Pancreas (tissue), 10 donors: ENCODE measurements around the gene GALR2. TPM values are rescaled to one million over a fixed set of nuclear protein-coding genes. Genes with fewer than 3 reads are reported as not detected.

ENCODE experiments used
- ATAC-seq, 4 donors: fragments of 200-7000 bp; cut with Tn5 transposase; one replicate each; pipeline versions ENCODE4 v1.8.0 to v1.9.1; 2020; ENCODE audit warnings: mild to moderate bottlenecking in 4 of 4, moderate library complexity in 4 of 4
- DNase-seq, 6 donors: peaks; one replicate each; pipeline ENCODE4 v3.0.0-alpha.2; 2020
- FAIRE-seq: peaks from 2 replicates; lab custom pipeline; 2012; peaks lifted over from hg19 to GRCh38; lab: Jason Lieb, UNC
- H3K27ac ChIP-seq, 4 donors: fragments of 200-600 bp; sonication (generic); 1 replicate in 3 of 4; 2 replicates in 1 of 4; pipeline versions ENCODE4 v1.5.0 to v1.8.0; 2020
- H3K27me3 ChIP-seq, 4 donors: fragments of 200-600 bp; one replicate each; pipeline ENCODE4 v1.8.0; 2021
- H3K36me3 ChIP-seq, 3 donors: fragments of 200-600 bp; sonication (generic) in 1 of 3; one replicate each; pipeline versions ENCODE4 v1.5.0 to v1.8.0; 2020 to 2021
- H3K4me1 ChIP-seq, 3 donors: fragments of 200-600 bp; one replicate each; pipeline ENCODE4 v1.8.0; 2021
- H3K4me3 ChIP-seq, 4 donors: fragments of 200-600 bp; sonication (generic) in 2 of 4; one replicate each; pipeline versions ENCODE4 v1.5.0 to v1.8.0; 2020 to 2021
- H3K9me3 ChIP-seq, 4 donors: fragments of 200-600 bp; one replicate each; pipeline ENCODE4 v1.8.0; 2021
- WGBS, 2 donors: extraction: QIAGEN DNeasy Blood & Tissue Kit; methylation state at CpG; one replicate each; pipeline ENCODE4 v1.1.7; 2013; 5-methylcytosine and 5-hydroxymethylcytosine counted together
- intact Hi-C, 3 donors: fragments of 100-400 bp; cut with DNase I; formaldehyde crosslinking; loops; one replicate each; pipeline versions ENCODE4 v1.11.1 to v1.14.2; 2022
- polyA plus RNA-seq, 2 donors: library from polyadenylated mRNA; stranded (reverse); fragments of 200-250 nt; gene quantifications; one replicate each; pipeline ENCODE4 v1.2.3, GENCODE V29; 2013
- total RNA-seq, 6 donors: library from RNA; stranded (reverse); fragmentation: NEBNext Ultra II Directional in 4 of 6; extraction: Animal tissue kit (Norgen Biotek cat#: 25700) in 4 of 6; gene quantifications; one replicate each; pipeline versions ENCODE4 v1.2.1 to v1.2.4, GENCODE V29; 2021 to 2023
- TF ChIP-seq, protein P1 (sequence below), 4 donors: fragments of 200-600 bp; sonication (generic) in 3 of 4; IDR thresholded peaks; one replicate each; pipeline versions ENCODE4 v1.5.0 to v1.8.0; 2021; ENCODE audit warnings: antibody characterized with exemption in 4 of 4
- donor health status: healthy with polysubstance abuse.
- donor health status: DM: no; HTN: no; CAD: no; lungs with moderate emphysema.
- donor health status: DM: no; HTN: no; CAD: no.
- donor health status: control.
- donor health status: control.
- donor health status: Bipolar disorder and iron deficiency.
- donor health status: DM: yes; HTN: yes; CAD: no.
- donor health status: DM: no; HTN: no; CAD: no.
- donor health status: DM: no; HTN: no; CAD: no.
- donor health status: DM: yes; HTN: yes; CAD: no.

GALR2 gene
- total and polyA plus RNA-seq, 8 donors: 0.11 to 0.19 (median 0.12) TPM; not detected in 5

DNA sequence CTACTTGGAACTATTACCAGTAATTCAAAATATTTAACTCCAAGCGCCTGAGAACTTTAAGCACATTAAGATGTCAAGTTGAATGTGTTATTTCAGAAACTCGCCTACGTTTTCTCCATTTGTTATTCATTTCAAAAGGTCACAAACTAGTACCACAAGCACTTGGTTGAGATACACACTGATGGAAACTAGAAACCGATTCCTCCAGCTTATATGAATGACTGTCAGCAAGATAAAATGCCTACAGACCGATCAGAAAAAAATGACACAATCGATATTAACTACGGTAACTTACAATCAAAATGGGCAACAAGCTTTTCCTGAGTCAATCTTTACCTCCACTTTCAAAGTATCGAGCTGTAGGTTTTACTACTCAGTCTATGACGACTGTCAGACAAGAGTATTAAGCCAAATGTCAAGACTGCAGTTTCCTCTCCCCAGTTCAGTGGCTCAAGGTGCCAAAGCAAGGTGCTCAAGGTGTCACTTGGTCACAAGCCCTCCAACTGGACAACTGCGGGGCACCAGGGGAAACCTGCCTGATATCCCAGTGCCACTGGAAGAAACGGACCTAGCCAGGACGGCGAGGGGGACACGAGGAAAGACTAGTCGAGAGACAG is 2.9 kb upstream of the GALR2 start:
- FAIRE-seq: no peak
- peaks cover 0 to 16% (median 0%) of the 10 kb centered on the region in 3 donors for H3K4me1 ChIP-seq

DNA sequence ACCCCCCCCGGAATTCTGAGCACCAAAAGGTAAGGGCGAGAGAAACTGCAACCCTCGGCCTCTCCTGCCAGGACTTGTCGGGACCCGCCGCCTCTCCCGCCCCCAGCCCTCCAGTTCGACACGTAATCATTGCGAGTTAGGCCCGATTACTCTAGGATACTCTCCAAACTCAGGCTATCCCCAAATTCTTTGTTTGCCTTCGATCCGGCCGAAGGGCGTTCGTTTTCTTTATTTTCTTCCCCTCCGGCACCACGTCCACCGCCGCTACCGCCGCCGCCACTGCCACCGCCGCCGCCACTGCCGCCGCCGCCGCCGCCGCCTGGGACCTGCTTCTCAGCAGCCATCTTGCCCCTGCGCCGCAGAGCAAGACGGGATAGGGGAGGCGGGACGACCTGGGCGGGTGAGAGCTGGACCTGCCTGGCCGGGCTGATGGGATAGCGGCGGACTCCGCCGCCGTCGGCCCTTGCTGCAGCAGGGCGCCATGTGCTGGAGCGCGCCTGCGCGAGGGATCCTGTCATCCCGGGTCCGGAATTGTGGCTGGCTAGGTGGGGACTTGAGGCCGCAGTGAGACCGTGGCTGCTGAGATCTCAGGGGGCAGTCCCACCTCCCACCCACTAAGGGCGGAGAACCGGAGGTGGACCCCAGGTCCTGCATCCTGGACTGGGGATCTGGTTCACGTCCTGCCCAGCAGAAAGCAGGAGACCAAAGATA is 2.3 kb upstream of the GALR2 start, which contains the start of gene SRP68:
TSS of gene SRP68 (minus strand) at position 370 of the 711 bp plus-strand sequence. CDS start at position 344, 26 bp downstream.
- Histone ChIP-seq H3K4me3 (peak within 1 kb of the TSS; percentile 42 to 70 (median 60)), H3K4me1 (peaks cover 0 to 16% (median 0%) of the 10 kb centered on the region in 3 donors)

More for the DNA sequence above, 2.9 kb upstream of the GALR2 start:
- Histone ChIP-seq H3K36me3 (peaks cover 0 to 20% (median 6%) of the 10 kb centered on the region in 3 donors), H3K9me3 (no peaks in the 10 kb centered on the region), H3K4me3 (peak overlapping the region; percentile 42 to 70 (median 60)), H3K27ac (peak overlapping the region; percentile 32 to 51 (median 48)), H3K27me3 (peaks cover 0 to 24% (median 6%) of the 10 kb centered on the region in 4 donors)
- ATAC-seq (peak in 3 of 4 donors; percentile 2), DNase-seq (peak in 1 of 6 donors; percentile 47)
- 3 to 4% methylated on average over 15 of the region's 15 CpGs for WGBS, 2 donors
- TF ChIP-seq, protein P1, sequence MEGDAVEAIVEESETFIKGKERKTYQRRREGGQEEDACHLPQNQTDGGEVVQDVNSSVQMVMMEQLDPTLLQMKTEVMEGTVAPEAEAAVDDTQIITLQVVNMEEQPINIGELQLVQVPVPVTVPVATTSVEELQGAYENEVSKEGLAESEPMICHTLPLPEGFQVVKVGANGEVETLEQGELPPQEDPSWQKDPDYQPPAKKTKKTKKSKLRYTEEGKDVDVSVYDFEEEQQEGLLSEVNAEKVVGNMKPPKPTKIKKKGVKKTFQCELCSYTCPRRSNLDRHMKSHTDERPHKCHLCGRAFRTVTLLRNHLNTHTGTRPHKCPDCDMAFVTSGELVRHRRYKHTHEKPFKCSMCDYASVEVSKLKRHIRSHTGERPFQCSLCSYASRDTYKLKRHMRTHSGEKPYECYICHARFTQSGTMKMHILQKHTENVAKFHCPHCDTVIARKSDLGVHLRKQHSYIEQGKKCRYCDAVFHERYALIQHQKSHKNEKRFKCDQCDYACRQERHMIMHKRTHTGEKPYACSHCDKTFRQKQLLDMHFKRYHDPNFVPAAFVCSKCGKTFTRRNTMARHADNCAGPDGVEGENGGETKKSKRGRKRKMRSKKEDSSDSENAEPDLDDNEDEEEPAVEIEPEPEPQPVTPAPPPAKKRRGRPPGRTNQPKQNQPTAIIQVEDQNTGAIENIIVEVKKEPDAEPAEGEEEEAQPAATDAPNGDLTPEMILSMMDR (IDR thresholded peaks at IDR 0.05): no peak
- intact Hi-C loops: no loop called here

DNA sequence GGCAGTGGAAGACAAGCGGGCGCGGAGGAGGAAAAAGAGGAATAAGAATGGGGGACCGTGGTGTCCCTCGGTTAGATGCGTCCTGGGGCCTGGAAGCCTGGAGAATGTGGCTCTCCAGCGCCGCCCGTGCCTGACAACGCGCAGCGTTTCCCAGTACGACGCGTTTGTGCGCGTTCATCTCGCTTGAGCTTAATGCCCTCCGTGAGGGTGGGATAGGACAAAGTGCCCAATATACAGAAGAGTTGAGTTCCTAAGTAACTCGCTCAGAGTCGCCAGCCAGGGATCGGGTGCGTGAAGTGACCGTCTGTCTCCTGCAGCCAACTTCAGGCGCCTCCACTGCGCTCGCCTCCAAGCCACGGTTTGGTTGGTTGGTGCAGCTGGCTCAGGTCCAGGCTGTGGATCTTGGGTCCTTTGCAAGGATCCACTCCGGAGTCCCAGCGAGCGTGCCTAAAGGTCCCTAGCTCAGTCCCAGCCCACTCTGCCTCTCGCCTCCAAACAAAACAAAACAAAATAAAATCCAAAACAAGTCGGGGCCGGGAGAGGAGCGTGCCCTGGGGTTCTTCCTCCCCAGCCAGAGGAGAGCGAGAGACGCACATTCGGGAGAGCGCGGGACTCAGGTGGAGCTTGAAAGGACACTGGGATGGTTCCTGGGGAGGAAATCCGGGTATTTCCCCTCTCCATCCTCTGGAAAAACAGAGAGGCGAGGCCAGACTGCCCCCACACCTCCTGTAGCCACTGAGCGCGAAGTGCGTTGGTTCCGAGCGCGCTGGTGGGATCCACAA is 974 bp downstream of the GALR2 start:
- DNase-seq: peak in 1 of 6 donors; percentile 66
- Histone ChIP-seq H3K36me3 (no peaks in the 10 kb centered on the region), H3K4me1 (peaks cover 0 to 14% (median 0%) of the 10 kb centered on the region in 3 donors), H3K4me3 (peak overlapping the region in 1 of 4 donors; percentile 7), H3K27me3 (peaks cover 0 to 30% (median 9%) of the 10 kb centered on the region in 4 donors), H3K9me3 (no peaks in the 10 kb centered on the region), H3K27ac (no peak overlapping the region)
- FAIRE-seq: no peak
- ATAC-seq: no peak
- intact Hi-C loops: no loop called here
- 24 to 27% methylated on average over 48 of the region's 48 CpGs for whole genome bisulfite sequencing, 2 donors
- TF ChIP-seq, protein P1 (IDR thresholded peaks at IDR 0.05): no peak

More for the DNA sequence above, 2.3 kb upstream of the GALR2 start, which contains the start of gene SRP68:
- TF ChIP-seq, protein P1 (IDR thresholded peaks at IDR 0.05): no peak
- H3K36me3 ChIP-seq: peaks cover 0 to 13% (median 6%) of the 10 kb centered on the region in 3 donors
- peaks cover 0 to 29% (median 9%) of the 10 kb centered on the region in 4 donors for H3K27me3 ChIP-seq
- ATAC-seq (peak; percentile 98 to 99 (median 99)), FAIRE-seq (no peak), DNase-seq (peak; percentile 89 to 98 (median 92))
- H3K27ac ChIP-seq: peak within 1 kb of the TSS; percentile 32 to 51 (median 48)
- H3K9me3 ChIP-seq: no peaks in the 10 kb centered on the region
- intact Hi-C loops: no loop called here
- 0% methylated on average over 41 to 57 of the region's 57 CpGs for WGBS, 2 donors

DNA sequence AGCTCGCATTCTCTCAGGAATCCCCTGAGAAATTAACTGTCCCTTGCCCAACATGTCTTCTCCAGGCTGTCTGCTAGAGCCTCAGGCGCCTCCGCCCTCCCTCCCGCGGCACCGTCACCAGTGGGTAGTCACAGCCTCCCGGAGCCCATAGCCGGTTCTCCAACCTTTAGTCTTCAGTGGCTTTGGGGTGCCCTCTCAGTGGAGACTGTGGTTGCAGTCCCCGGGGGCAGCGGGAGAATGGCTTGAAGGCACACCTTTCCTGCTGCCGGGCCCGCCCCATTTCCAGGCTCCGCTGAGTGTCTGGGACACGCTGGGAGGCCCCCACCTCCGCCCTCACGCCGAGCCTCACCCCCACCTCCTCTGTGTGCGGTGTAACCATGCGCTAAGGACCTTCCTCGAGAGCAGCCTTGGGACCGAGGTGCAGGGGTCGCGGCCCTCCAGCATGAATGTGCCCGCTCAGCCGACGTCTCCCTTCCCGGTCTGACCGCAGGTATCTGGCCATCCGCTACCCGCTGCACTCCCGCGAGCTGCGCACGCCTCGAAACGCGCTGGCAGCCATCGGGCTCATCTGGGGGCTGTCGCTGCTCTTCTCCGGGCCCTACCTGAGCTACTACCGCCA is 1.7 kb downstream of the GALR2 start:
- Histone ChIP-seq H3K27ac (no peak overlapping the region), H3K4me3 (no peak overlapping the region), H3K4me1 (peaks cover 0 to 9% (median 0%) of the 10 kb centered on the region in 3 donors), H3K36me3 (no peaks in the 10 kb centered on the region), H3K9me3 (no peaks in the 10 kb centered on the region), H3K27me3 (peaks cover 0 to 30% (median 9%) of the 10 kb centered on the region in 4 donors)
- intact Hi-C loops: no loop called here
- DNase-seq (peak in 1 of 6 donors; percentile 62), FAIRE-seq (no peak), ATAC-seq (no peak)
- whole genome bisulfite sequencing, 2 donors: 31 to 32% methylated on average over 41 of the region's 41 CpGs
- TF ChIP-seq, protein P1 (IDR thresholded peaks at IDR 0.05): no peak
